Amniotic stem cell (primary cell): ENCODE results near the gene HTATSF1.

Experiments used
- DNase-seq: peaks from one replicate; lab custom pipeline; 2025; lab: John Stamatoyannopoulos, UW

HTATSF1 gene

DNA sequence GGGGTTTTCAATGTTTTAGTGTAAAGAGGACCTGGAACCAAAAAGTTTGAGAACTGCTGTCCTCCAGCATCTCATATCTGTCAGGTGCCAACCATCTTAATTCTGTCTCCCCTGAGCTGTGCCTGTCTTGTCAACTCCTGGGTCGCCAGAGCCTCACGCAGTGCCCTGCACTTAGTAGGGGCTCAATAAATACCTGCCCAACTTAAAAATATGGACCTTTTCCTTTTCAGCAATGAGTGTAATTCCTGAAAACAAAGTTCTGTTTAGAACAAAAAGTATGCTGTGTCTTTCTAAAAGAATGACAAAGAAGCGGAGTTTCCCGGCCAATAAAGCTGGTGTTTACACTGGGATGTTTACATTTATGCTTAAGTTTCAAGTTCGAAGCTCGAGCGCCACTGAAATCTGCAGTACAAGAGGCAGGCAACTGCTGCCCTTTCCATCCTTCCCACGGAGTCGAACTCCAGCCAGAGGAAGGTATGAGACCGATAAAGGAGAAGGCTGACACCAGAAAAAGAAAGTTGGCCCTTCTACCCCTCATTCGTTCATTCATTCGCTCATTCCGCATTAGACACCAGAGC is 1.1 kb upstream of the HTATSF1 start:
- DNase-seq, result no peak

DNA sequence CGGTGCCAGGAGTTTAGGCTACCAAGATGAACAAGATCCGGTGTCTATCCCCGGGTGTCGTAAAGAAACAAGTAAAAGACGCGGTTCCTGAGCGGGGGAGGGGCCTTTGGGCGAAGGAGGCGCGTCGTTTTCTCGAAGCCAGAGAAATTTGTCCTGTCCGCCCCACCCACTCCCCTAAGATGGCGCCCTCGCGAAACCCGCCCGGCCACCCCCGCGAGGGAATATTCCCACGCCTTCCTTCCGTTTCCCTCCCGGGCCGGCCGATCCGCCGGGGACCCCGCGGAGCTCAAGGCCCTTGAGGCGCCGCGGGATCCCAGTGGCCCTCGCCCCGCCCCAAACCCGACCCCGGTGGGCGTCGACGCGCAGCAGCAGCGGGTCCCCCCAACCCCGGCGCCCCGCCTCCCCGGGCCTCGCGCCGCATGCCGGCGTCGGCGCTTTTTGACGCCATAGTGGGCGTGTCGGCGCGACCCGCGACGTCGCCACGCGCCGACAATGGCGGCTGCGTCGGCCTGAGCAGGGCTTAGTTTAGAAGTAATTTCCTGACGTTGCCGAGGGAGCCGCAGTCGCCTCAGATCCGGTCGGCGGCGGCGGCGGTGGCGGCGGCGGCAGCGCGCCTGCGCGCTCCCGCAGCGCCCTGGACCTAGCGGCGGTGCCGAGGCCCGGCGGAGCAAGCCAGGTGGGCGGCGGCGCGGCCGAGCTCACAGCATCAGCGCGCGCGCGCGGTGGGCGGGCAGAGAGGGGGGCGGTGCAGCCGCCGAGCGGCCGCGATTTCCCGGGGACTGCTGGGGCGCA is 432 bp upstream of the HTATSF1 start:
- DNase-seq, result peak; percentile 39

DNA sequence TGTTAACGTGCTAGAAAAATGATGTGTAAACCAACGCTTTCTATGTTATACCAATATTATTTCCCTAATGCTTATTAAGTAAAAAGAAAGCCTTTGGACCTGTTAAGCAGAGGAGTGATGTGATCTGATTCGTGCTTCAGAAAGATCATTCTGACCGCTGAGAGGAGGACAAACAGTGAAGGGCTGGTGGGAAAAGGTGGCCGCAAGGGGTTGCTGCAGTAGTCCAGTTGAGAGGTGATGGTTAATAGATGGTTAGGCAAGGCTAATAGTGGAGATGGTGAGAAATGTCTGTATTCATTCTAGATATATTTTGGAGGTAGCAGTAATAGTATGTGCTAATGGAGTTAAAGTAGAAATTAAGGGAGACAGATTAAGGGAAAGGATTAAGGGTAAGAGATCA is 21.7 kb downstream of the HTATSF1 start:
- no peak for DNase-seq

DNA sequence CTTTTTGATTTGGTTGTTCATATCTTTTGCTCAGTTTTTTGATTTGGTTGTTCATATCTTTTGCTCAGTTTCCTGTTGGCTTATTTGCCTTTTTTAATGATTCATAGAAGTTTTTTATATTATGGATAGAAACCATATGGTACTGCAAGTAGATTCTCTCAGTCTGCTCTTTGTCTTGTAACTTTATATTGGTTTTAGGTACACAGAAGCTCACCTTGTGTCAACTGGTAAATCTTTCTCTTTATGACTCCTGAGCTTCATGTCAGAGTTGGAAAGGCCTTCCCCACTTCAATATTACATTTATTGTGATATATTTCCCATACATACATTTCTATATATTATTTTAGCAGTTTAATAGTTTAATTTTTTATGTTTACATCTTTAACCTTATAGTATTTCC is 26.4 kb downstream of the HTATSF1 start:
- no peak for DNase-seq

DNA sequence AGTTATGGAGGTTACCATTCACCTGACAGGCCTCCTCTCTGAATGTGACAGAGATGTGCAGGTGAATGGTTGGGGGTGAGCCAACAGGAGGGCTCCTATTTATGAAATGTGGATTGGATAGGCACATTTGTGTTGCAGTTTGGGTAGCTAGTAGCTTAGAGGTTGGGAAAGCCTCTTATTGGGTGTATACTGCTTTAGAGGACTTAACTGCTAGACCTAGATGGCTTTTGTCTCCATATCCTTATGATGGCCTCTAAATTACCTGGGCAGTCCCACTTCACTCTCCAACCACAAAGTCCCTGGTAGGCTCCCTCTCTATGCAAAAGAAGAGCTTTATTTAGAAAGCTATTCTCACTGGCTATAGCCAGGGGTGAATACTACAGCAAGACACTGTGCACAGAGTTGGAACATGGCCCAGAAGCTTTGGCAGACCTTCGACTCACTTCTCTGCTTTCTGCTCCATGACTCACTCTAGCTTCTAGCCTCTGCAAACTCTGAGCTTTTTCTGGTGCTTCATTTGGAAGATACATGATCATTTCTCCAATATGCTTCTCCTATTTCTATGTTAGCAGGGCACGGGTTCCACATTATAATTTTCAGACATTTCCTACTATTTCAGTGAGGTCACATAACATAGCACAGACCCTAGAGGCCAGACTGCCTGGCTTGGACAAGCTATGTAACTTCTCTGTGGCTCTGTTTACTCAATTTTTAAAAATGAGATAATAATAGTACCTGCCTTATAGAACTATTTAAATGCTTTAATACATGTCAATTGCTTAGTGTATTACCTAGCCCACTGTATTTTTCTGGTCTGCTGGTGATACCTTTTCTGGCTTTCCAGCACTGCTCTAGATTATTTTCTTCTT is 28.6 kb downstream of the HTATSF1 start:
- DNase-seq, result peak; percentile 54

- DNase-seq, result no peak
These were observed 31.4 kb downstream of the HTATSF1 start for GRCh38 chrX:136528645-136529315.

GRCh38 chrX:136529795-136530194 is 32.4 kb downstream of the HTATSF1 start:
- DNase-seq, result no peak

GRCh38 chrX:136531951-136532350 is 34.6 kb downstream of the HTATSF1 start, which contains the start of gene VGLL1:
Gene VGLL1 (plus strand): TSS chrX:136532215. CDS start chrX:136536021, 3,806 bp downstream.
- DNase-seq, result no peak

GRCh38 chrX:136534131-136534530 is 36.7 kb downstream of the HTATSF1 start:
- no peak for DNase-seq

GRCh38 chrX:136538811-136539210 is 41.4 kb downstream of the HTATSF1 start:
- no peak for DNase-seq

DNA sequence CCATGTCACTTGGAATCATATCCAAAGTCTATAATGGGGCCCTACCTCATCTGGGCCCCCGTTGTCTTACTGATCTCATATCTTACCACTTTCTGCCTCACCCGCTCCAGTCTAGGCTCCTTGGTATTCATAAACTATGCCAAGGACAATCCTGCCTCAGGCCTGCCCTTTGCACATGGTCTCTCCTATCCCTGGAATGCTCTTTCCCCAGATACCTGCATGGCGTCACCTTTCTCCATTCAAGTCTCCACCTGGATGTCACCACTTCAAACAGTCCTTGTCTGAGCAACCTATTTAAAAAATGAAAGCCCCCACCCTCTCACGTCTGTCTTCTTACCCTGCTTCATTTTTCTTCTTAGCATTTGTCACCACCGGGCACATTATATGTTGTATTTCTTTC is 42.8 kb downstream of the HTATSF1 start:
- no peak for DNase-seq

DNA sequence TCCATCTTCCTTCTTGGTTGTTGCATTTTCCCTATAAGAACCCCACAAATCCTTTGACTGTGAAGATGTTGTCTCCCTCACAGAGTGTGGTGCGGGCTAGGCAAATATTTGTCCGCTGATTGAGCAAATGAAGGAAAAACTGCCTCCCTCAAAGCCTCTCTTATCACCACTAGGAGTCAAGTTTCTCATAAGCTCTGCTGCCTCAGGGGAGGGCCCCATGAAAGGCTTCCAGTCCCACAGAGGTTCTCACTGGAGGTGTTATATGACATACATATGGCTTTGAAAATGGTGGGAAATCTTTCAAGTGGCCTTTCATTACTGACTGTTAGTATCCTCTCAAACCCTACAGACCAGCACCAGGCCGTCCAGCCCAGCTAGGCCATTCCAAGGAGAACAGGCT is 43.9 kb downstream of the HTATSF1 start:
- DNase-seq, result no peak

DNA sequence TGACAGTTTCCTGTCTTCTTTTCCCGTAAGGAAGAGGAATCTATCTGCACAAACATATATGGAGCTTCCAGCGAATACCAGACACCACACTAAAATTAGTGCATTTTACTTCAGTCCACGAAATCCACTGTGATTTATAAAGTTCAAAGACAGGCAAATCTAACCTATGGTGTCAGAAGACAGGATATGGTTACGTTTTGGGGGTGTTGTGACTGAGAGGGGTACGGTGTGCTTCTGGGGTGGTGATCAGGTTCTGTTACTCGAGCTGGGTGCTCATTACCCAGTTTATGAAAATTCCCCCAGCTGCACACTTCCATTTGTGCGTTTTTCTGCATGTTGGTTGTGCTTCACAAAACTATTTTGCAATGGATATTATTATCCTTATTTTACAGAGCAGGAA is 44.9 kb downstream of the HTATSF1 start:
- DNase-seq, result no peak

DNA sequence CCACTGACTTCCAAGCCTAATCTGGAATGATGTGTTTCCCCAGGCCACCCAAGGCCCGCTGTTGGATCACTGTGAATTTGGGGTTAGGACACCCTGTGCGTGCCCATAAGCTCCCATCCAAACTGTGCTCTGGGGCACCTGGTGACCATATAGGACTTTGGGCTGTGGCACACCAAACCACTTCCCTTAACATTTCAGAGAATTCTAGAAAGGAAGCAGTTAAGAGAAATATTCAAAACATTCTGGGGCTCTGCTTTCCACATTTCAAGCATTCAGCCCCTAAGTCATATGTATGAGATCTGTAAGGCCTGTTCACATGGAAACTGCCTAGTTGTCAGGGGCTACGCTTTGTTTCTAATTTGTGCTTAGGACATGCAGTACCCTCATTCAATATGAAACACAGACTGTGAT is 49.0 kb downstream of the HTATSF1 start:
- DNase-seq, result no peak

DNA sequence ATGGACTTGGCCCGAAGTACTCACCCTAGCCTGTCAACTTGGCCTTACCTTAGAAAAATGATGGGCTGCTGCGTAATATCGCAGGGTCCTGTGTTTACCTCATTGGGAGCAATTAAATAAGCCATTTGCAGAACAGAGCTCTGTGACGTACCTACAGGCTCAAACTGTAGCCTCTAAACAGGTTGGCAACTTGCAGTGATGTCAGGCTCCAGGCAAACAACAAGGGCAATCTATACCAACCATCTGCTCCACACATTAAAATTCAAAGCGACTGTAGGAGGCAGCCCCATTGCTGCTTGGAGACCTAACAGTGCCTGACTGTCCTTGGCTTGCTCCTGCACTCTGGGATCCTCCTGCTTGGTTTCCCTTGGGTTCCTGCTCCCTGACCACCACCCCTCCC is 51.8 kb downstream of the HTATSF1 start:
- no peak for DNase-seq

DNA sequence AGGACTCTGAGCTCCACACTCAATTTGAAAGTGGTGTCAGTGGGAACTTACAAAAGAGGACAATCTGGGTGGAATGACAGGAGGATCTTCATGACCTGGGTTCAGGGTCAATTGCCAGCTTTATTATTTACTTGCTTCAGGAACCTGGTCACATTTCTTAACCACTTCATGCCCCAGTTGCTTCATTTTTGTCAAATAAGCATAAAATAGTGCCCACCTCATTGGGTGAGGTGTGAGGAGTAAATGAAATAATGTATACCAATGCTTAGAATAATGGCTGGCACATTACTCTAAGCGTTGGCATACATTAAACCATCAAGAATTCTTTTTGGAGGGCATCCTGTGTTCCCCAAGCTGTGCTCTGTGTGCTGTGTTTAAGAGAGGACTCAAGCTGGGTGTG is 54.0 kb downstream of the HTATSF1 start:
- DNase-seq, result no peak

DNA sequence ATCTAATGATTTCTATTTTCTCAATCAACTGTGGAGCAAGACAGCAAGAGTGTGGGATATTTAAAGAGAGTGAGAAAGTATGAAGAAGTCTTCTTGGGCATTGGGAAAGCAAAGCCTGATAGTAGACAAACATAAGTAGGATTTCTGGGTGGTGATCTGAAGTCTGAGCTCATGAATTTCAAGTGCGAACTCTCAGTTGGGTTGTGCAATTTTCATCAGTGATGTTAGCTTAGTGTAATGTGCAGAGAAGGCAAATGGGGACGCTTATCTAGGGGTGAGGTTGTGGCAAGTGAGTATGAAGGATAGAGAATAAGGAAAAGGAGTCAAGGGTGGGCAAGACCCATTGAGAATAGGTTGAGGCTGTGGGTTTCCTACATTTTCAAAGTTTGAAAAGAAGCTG is 58.3 kb downstream of the HTATSF1 start:
- no peak for DNase-seq
